Mesendoderm (in vitro differentiated cells): ENCODE measurements around the gene FFAR2. TPM values are rescaled to one million over a fixed set of nuclear protein-coding genes. Genes with fewer than 3 reads are reported as not detected.

Experiments
- DNase-seq: peaks from one replicate; pipeline ENCODE4 v3.0.0; 2013
- H2AK5ac ChIP-seq: 2 replicates; pipeline ENCODE4 v1.6.1; 2013; ENCODE audit warnings: low read length, inconsistent platforms
- H2BK120ac ChIP-seq: 2 replicates; pipeline ENCODE4 v1.6.1; 2013; ENCODE audit warnings: low read depth, mild to moderate bottlenecking, low read length, moderate library complexity, mixed read lengths
- H2BK15ac ChIP-seq: replicated peaks from 2 replicates; pipeline ENCODE4 v1.6.1; 2013; ENCODE audit warnings: low read depth, mild to moderate bottlenecking, moderate library complexity
- H2BK5ac ChIP-seq: 2 replicates; pipeline ENCODE4 v1.6.1; 2013; ENCODE audit warnings: low read length, inconsistent platforms
- H3K18ac ChIP-seq: 2 replicates; pipeline ENCODE4 v1.6.1; 2013; ENCODE audit warnings: mild to moderate bottlenecking, low read length, mixed read lengths
- H3K23ac ChIP-seq: one replicate; pipeline ENCODE4 v1.6.1; 2013; ENCODE audit warnings: low read length
- H3K27ac ChIP-seq: 2 replicates; pipeline ENCODE4 v1.5.1; 2013; ENCODE audit warnings: low read depth, mild to moderate bottlenecking, inconsistent platforms, low read length, moderate library complexity
- H3K27me3 ChIP-seq: 2 replicates; pipeline ENCODE4 v1.6.1; 2013; ENCODE audit warnings: low read length, control low read depth, mild to moderate bottlenecking, inconsistent platforms; ENCODE audit not compliant: insufficient read depth, poor library complexity
- H3K36me3 ChIP-seq: 2 replicates; pipeline ENCODE4 v1.6.1; 2013; ENCODE audit warnings: low read length, inconsistent platforms; ENCODE audit not compliant: control insufficient read depth, insufficient read depth
- H3K4ac ChIP-seq: one replicate; pipeline ENCODE4 v1.6.1; 2013; ENCODE audit warnings: low read depth, mild to moderate bottlenecking, low read length, moderate library complexity
- H3K4me1 ChIP-seq: 2 replicates; pipeline ENCODE4 v1.6.1; 2013; ENCODE audit warnings: low read depth, low read length, inconsistent platforms; ENCODE audit not compliant: control insufficient read depth
- H3K4me2 ChIP-seq: 2 replicates; pipeline ENCODE4 v1.6.1; 2013; ENCODE audit warnings: low read length
- H3K4me3 ChIP-seq: 2 replicates; pipeline ENCODE4 v1.5.1; 2013; ENCODE audit warnings: mild to moderate bottlenecking, low read length
- H3K56ac ChIP-seq: one replicate; pipeline ENCODE4 v1.6.1; 2013; ENCODE audit warnings: low read length
- H3K79me1 ChIP-seq: 2 replicates; pipeline ENCODE4 v1.6.1; 2013; ENCODE audit warnings: low read length, inconsistent platforms
- H3K79me2 ChIP-seq: 2 replicates; pipeline ENCODE4 v1.6.1; 2013; ENCODE audit warnings: mild to moderate bottlenecking, low read length; ENCODE audit not compliant: control insufficient read depth, insufficient read depth
- H3K9ac ChIP-seq: 2 replicates; pipeline ENCODE4 v1.6.1; 2013; ENCODE audit warnings: low read length, inconsistent platforms
- H4K5ac ChIP-seq: one replicate; pipeline ENCODE4 v1.6.1; 2013; ENCODE audit warnings: low read length
- H4K8ac ChIP-seq: one replicate; pipeline ENCODE4 v1.6.1; 2013; ENCODE audit warnings: low read depth, mild to moderate bottlenecking, control low read depth, low read length, moderate library complexity
- WGBS: extraction: QIAGEN DNeasy Blood & Tissue Kit; methylation state at CpG from one replicate; pipeline ENCODE4 v1.1.7; 2013; ENCODE audit warnings: low lambda C conversion rate, missing lambda C conversion rate; ENCODE audit not compliant: insufficient coverage; ENCODE audit errors: extremely low coverage; 5-methylcytosine and 5-hydroxymethylcytosine counted together
- polyA plus RNA-seq, 2 experiments: library from polyadenylated mRNA; stranded (reverse); fragments of 200-250 nt; gene quantifications; one replicate each; pipeline ENCODE4 v1.2.3, GENCODE V29; 2013

FFAR2 gene
- not detected for polyA plus RNA-seq (2013, experiment 1 of 2)
- polyA plus RNA-seq (2013, experiment 2 of 2) = not detected

DNA sequence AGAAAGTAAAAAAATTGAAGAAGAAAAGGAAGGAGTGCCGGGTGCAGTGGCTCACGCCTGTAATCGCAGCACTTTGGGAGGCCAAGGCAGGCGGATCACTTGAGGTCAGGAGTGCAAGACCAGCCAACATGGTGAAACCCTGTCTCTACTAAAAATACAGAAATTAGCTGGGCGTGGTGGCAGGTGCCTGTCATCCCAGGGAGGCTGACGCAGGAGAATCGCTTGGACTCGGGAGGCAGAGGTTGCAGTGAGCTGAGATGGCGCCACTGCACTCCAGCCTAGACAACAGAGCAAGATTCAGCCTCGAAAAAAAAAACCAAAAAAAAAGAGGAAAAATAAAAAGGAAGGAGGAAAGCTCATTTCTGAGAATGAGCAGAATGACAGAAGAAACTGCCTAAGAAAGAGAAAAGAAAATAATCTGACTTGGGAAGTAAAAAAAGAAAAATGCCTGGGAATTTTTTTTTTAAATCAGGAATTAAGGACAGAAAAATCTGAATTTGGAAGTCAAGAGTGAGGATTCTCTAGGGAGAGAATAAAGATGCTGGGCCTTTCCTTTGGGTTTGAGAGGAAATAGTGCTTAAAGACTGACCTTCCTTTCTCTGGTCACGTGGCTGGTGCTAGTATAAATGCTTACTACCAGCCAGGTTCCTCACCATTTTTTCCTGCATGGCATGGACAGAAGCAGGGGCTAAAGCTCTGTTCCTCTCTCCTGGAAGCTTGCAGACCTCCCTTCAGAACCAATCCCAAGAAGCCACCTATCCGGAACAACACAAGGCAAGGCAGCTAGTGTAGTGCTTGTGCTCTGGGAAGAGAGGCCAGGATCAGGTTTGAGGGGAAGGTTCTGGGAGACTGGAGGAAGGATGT lies at the start of gene FFAR2:
Gene FFAR2, plus strand, starts transcription at position 652 of the 864 bp plus-strand sequence. CDS start 1,458 bp downstream, outside the sequence.
- Histone ChIP-seq H3K36me3 (no peaks in the 10 kb centered on the region), H3K23ac (no peak within 1 kb of the TSS), H4K8ac (no peak within 1 kb of the TSS), H2BK5ac (no peak within 1 kb of the TSS), H2BK120ac (no peak within 1 kb of the TSS), H3K4ac (no peak within 1 kb of the TSS), H3K79me2 (no peaks in the 10 kb centered on the region), H3K9ac (no peak within 1 kb of the TSS), H3K27ac (no peak within 1 kb of the TSS), H2BK15ac (no peak within 1 kb of the TSS), H3K4me2 (no peak within 1 kb of the TSS), H3K4me1 (no peaks in the 10 kb centered on the region), H3K27me3 (no peaks in the 10 kb centered on the region), H2AK5ac (no peak within 1 kb of the TSS), H3K18ac (no peak within 1 kb of the TSS), H3K4me3 (no peak within 1 kb of the TSS), H3K79me1 (no peaks in the 10 kb centered on the region), H3K56ac (no peak within 1 kb of the TSS), H4K5ac (no peak within 1 kb of the TSS)
- no CpG with 5 or more reads among the region's 12 CpGs for WGBS
- no peak for DNase-seq

GRCh38 chr19:35398570-35398969 lies 49.5 kb upstream of the FFAR2 start:
- no peak overlapping the region for H3K4me2 ChIP-seq
- H3K9ac ChIP-seq = no peak overlapping the region
- no peak overlapping the region for H3K27ac ChIP-seq
- H3K4me1 ChIP-seq = no peaks in the 10 kb centered on the region
- no peak overlapping the region for H3K4ac ChIP-seq
- no peak overlapping the region for H4K5ac ChIP-seq
- no peaks in the 10 kb centered on the region for H3K79me1 ChIP-seq
- H2BK15ac ChIP-seq = no peak overlapping the region
- H2BK120ac ChIP-seq = no peak overlapping the region
- H3K36me3 ChIP-seq = no peaks in the 10 kb centered on the region
- no peak overlapping the region for H2AK5ac ChIP-seq
- no CpG with 5 or more reads among the region's 12 CpGs for WGBS
- H3K79me2 ChIP-seq = no peaks in the 10 kb centered on the region
- H3K4me3 ChIP-seq = no peak overlapping the region
- H3K27me3 ChIP-seq = no peaks in the 10 kb centered on the region
- H4K8ac ChIP-seq = no peak overlapping the region
- H3K18ac ChIP-seq = no peak overlapping the region
- H3K56ac ChIP-seq = no peak overlapping the region
- no peak overlapping the region for H3K23ac ChIP-seq
- no peak for DNase-seq
- H2BK5ac ChIP-seq = no peak overlapping the region

- H3K27me3 ChIP-seq = no peaks in the 10 kb centered on the region
- no peaks in the 10 kb centered on the region for H3K79me1 ChIP-seq
- H3K9ac ChIP-seq = no peak overlapping the region
- no peak overlapping the region for H3K4ac ChIP-seq
- H3K23ac ChIP-seq = no peak overlapping the region
- no peak overlapping the region for H2BK120ac ChIP-seq
- no peak overlapping the region for H3K4me3 ChIP-seq
- H4K5ac ChIP-seq = no peak overlapping the region
- no peaks in the 10 kb centered on the region for H3K36me3 ChIP-seq
- H3K4me1 ChIP-seq = no peaks in the 10 kb centered on the region
- no peak overlapping the region for H3K27ac ChIP-seq
- H3K18ac ChIP-seq = no peak overlapping the region
- H3K4me2 ChIP-seq = no peak overlapping the region
- H2BK15ac ChIP-seq = no peak overlapping the region
- WGBS = no CpG with 5 or more reads among the region's 4 CpGs
- DNase-seq = no peak
- no peak overlapping the region for H2AK5ac ChIP-seq
- no peak overlapping the region for H2BK5ac ChIP-seq
- no peak overlapping the region for H3K56ac ChIP-seq
- H4K8ac ChIP-seq = no peak overlapping the region
- no peaks in the 10 kb centered on the region for H3K79me2 ChIP-seq
Observed at GRCh38 chr19:35399231-35399630, 48.8 kb upstream of the FFAR2 start.

DNA sequence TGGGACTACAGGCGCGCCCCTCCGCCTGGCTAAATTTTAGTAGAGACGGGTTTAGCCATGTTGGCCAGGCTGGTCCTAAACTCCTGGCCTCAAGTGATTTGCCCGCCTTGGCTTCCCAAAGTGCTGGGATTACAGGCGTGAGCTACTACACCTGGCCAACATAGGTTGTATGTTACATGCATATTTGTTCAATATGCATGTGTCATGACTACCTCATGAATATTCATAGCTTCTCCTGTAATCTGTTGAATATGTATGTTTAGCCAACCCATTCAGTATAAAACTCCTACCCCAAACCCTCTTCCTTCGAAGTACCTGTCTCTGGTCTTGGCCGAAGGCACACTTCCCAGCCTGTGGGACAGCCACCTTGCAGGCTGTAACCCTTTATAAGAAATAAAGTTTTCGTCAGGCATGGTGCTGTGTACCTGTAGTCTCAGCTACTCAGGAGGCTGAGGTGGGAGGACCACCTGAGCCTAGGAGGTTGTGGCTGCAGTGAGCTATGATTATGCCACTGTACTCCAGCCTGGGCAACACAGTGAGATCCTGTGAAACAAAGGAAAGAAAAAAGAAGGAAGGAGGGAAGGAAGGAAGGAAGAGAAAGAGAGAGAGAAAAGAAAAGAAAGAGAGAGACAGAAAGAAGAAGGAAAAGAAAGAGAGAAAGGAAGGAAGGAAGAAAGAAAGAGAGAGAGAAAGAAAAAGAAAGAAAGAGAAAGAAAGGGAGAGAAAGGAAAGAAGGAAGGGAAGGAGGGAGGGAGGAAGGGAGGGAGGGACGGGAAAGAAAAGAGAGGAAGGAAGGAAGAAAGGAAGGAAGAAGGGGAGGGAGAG lies 47.9 kb upstream of the FFAR2 start:
- Histone ChIP-seq H3K9ac (no peak overlapping the region), H3K4me3 (no peak overlapping the region), H3K27me3 (no peaks in the 10 kb centered on the region), H2BK5ac (no peak overlapping the region), H3K4ac (no peak overlapping the region), H4K5ac (no peak overlapping the region), H2BK15ac (no peak overlapping the region), H3K79me2 (no peaks in the 10 kb centered on the region), H3K79me1 (no peaks in the 10 kb centered on the region), H3K4me1 (no peaks in the 10 kb centered on the region), H3K56ac (no peak overlapping the region), H3K23ac (no peak overlapping the region), H4K8ac (no peak overlapping the region), H3K27ac (no peak overlapping the region), H3K4me2 (no peak overlapping the region), H3K36me3 (no peaks in the 10 kb centered on the region), H2AK5ac (no peak overlapping the region), H3K18ac (no peak overlapping the region), H2BK120ac (no peak overlapping the region)
- WGBS = no CpG with 5 or more reads among the region's 10 CpGs
- DNase-seq = no peak

DNA sequence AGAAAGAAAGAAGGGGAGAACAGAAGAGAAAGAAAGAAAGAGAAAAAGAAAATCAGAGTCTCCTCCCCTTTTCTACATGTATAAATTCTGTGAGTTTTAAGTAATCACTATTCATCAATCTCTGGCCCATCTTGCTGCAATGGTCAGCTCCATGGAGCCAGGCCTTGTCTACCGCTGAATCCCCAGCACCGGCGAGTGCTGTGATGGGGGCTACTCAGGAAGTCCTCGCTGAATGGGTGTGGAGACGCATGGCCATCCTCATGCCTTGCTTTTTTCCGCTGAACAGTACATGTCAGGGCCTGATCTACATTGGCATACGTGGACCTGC lies 47.3 kb upstream of the FFAR2 start:
- Histone ChIP-seq H2BK15ac (no peak overlapping the region), H3K79me1 (no peaks in the 10 kb centered on the region), H2BK5ac (no peak overlapping the region), H3K27me3 (no peaks in the 10 kb centered on the region), H3K18ac (no peak overlapping the region), H4K5ac (no peak overlapping the region), H3K36me3 (no peaks in the 10 kb centered on the region), H3K79me2 (no peaks in the 10 kb centered on the region), H2BK120ac (no peak overlapping the region), H4K8ac (no peak overlapping the region), H3K56ac (no peak overlapping the region), H3K4me2 (no peak overlapping the region), H3K23ac (no peak overlapping the region), H2AK5ac (no peak overlapping the region), H3K9ac (no peak overlapping the region), H3K4me1 (no peaks in the 10 kb centered on the region), H3K4me3 (no peak overlapping the region), H3K4ac (no peak overlapping the region), H3K27ac (no peak overlapping the region)
- no peak for DNase-seq
- no CpG with 5 or more reads among the region's 7 CpGs for WGBS
